ENCODE measurements around the gene CD226.

The CD226 gene

DNA sequence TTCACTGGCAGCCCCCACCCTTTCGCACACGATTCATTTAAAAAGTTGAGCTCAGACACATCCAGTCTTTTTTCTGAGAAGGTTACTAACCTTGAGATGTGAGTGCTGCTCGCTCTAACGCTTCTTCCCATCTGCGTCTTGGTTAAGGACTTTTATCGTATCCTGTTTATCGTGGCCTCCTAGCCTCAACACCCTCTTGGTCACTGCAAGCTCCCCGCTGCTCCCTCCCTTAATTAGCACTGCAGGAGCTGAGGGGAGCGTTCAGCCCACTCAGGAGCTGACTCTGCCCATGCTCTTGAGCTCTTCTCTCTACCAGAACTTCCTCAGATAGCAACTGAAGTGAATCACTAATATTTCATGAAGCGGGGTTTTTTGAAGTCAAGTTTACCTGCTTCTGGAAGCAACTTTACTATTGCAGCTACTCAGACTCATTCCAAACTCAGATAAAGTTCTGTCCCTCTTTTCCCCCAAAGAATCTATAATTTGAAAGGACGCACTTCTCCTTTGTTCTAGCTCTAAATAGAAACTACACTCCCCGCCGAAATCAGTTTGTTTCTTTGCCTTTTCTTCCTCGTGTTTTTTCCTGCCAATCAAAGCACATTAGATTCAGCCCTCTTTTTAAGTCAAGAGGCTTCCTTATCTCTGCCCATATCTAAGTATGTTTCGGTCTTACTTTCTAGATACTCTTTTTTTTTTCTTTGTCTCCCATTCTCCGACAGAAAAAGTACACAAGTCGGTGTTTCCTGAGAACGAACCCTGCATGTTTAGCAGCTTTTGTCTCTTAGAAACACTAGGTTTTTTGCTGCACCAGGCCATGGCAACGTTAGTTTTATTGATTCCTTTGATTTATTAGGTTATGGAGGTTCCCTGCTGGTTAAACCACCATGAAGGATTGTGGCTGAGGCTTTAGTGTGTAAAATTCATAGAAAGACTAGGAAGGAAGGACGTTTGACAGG, 9.3 kb upstream of the CD226 start:
- Histone ChIP-seq H3K4me1 (ENCODE audit: control insufficient read depth, insufficient read depth, low read depth, low read length) (peaks cover 6% of the 10 kb centered on the region), H3K4ac (ENCODE audit: low read depth in 1 of 2, low read length in 2 of 2) (no peak overlapping the region)
- WGBS, result 58% methylated on average over 20 of the region's 20 CpGs

GRCh38 chr18:69956057-69956456, 8.4 kb upstream of the CD226 start:
- Histone ChIP-seq H3K18ac (ENCODE audit: low read depth in 1 of 2, low read length in 2 of 2) (peak overlapping the region in 1 of 2 experiments; percentile 37), H2BK120ac (ENCODE audit: low read depth, low read length) (no peak overlapping the region), H3K27ac (ENCODE audit: low read length, poor library complexity, severe bottlenecking) (peak overlapping the region; percentile 61), H3K9me3 (ENCODE audit: control insufficient read depth, low read length) (no peaks in the 10 kb centered on the region), H2BK15ac (ENCODE audit: low read depth, poor library complexity, severe bottlenecking) (no peak overlapping the region), H3K14ac (ENCODE audit: low read length in 2 of 2) (no peak overlapping the region), H3K4me3 (ENCODE audit: insufficient read depth in 1 of 2, low read depth in 1 of 2, low read length in 2 of 2) (no peak overlapping the region), H3K4me1 (ENCODE audit: control insufficient read depth, insufficient read depth, low read depth, low read length) (peaks cover 6% of the 10 kb centered on the region), H2AFZ (ENCODE audit: low read depth, low read length) (no peak overlapping the region), H2AK5ac (ENCODE audit: low read length, severe bottlenecking) (no peak overlapping the region), H2BK12ac (ENCODE audit: low read length in 2 of 2) (peak overlapping the region in 1 of 2 experiments; percentile 45), H2BK5ac (ENCODE audit: low read depth, low read length, poor library complexity, severe bottlenecking) (peak overlapping the region; percentile 5), H3K36me3 (ENCODE audit: control insufficient read depth in 1 of 2, insufficient read depth in 2 of 2, low read depth in 1 of 2, low read length in 2 of 2) (no peaks in the 10 kb centered on the region), H3K4ac (ENCODE audit: low read depth in 1 of 2, low read length in 2 of 2) (no peak overlapping the region), H3K9ac (ENCODE audit: low read length) (no peak overlapping the region), H3K4me2 (ENCODE audit: low read length, poor library complexity, severe bottlenecking) (no peak overlapping the region), H4K8ac (ENCODE audit: low read length) (no peak overlapping the region), H3K23ac (ENCODE audit: low read length in 2 of 2) (no peak overlapping the region), H3K27me3 (ENCODE audit: control insufficient read depth in 1 of 2, insufficient read depth in 1 of 2, low read length in 2 of 2) (no peaks in the 10 kb centered on the region), H4K91ac (ENCODE audit: low read length) (no peak overlapping the region), H3K79me1 (replicated peaks; ENCODE audit: low read length, poor library complexity, severe bottlenecking) (no peaks in the 10 kb centered on the region)
- DNase-seq, result peak; percentile 86
- WGBS, result 50% methylated on average over 4 of the region's 5 CpGs

More for the DNA sequence above, 9.3 kb upstream of the CD226 start:
- Histone ChIP-seq H2BK120ac (ENCODE audit: low read depth, low read length) (no peak overlapping the region), H3K27me3 (ENCODE audit: control insufficient read depth in 1 of 2, insufficient read depth in 1 of 2, low read length in 2 of 2) (no peaks in the 10 kb centered on the region), H3K14ac (ENCODE audit: low read length in 2 of 2) (peak overlapping the region in 1 of 2 experiments; percentile 75), H3K9me3 (ENCODE audit: control insufficient read depth, low read length) (no peaks in the 10 kb centered on the region), H3K36me3 (ENCODE audit: control insufficient read depth in 1 of 2, insufficient read depth in 2 of 2, low read depth in 1 of 2, low read length in 2 of 2) (no peaks in the 10 kb centered on the region), H2AFZ (ENCODE audit: low read depth, low read length) (peak overlapping the region; percentile 84), H3K4me3 (ENCODE audit: insufficient read depth in 1 of 2, low read depth in 1 of 2, low read length in 2 of 2) (peak overlapping the region in 1 of 2 experiments; percentile 27), H3K9ac (ENCODE audit: low read length) (no peak overlapping the region), H2AK5ac (ENCODE audit: low read length, severe bottlenecking) (no peak overlapping the region), H2BK15ac (ENCODE audit: low read depth, poor library complexity, severe bottlenecking) (no peak overlapping the region), H2BK5ac (ENCODE audit: low read depth, low read length, poor library complexity, severe bottlenecking) (no peak overlapping the region), H2BK12ac (ENCODE audit: low read length in 2 of 2) (peak overlapping the region; percentile 6 to 31), H4K8ac (ENCODE audit: low read length) (no peak overlapping the region), H4K91ac (ENCODE audit: low read length) (no peak overlapping the region), H3K27ac (ENCODE audit: low read length, poor library complexity, severe bottlenecking) (peak overlapping the region; percentile 41), H3K4me2 (ENCODE audit: low read length, poor library complexity, severe bottlenecking) (no peak overlapping the region), H3K23ac (ENCODE audit: low read length in 2 of 2) (no peak overlapping the region), H3K79me1 (replicated peaks; ENCODE audit: low read length, poor library complexity, severe bottlenecking) (no peaks in the 10 kb centered on the region), H3K18ac (ENCODE audit: low read depth in 1 of 2, low read length in 2 of 2) (peak overlapping the region in 1 of 2 experiments; percentile 46)
- DNase-seq, result no peak

DNA sequence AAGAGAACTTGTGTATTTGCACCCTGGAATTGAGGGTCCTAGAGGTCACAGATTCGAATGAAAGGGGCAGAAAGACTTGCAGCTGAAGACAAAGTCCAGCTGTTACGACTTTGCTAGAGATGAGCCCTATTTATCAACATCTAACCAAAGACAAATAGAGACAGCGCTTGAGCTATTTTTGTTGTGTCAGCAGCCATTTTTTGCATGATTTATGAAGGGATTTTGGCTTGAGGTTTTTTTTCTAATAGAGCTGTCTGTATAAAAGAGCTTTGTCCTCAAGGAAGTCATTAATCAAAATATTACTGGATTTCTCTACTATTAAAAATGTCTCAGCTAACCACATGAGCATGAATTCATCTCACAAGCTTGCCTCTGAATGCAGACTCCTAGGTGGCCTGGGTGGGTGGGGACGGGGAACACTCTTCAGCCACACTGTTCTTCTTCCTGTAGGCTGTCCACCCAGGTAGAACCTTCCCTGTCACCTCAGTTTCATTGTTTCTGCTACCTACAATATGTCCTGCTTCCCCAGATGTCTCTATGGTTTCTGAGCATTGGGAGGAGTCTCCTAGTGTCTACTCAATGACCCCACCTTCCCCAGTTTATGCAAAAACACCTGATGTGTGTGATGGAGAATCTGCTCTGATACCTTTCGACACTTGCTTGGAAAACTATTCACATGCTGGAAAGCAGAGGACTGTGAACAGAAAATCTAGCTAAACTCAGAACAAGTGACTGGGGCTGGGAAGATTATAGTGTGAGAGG, 7.2 kb upstream of the CD226 start:
- Histone ChIP-seq H2BK15ac (ENCODE audit: low read depth, poor library complexity, severe bottlenecking) (no peak overlapping the region), H3K27ac (ENCODE audit: low read length, poor library complexity, severe bottlenecking) (no peak overlapping the region), H3K4ac (ENCODE audit: low read depth in 1 of 2, low read length in 2 of 2) (no peak overlapping the region), H3K4me2 (ENCODE audit: low read length, poor library complexity, severe bottlenecking) (no peak overlapping the region), H2BK120ac (ENCODE audit: low read depth, low read length) (no peak overlapping the region), H3K27me3 (ENCODE audit: control insufficient read depth in 1 of 2, insufficient read depth in 1 of 2, low read length in 2 of 2) (no peaks in the 10 kb centered on the region), H3K18ac (ENCODE audit: low read depth in 1 of 2, low read length in 2 of 2) (no peak overlapping the region), H2BK5ac (ENCODE audit: low read depth, low read length, poor library complexity, severe bottlenecking) (no peak overlapping the region), H3K4me1 (ENCODE audit: control insufficient read depth, insufficient read depth, low read depth, low read length) (peaks cover 7% of the 10 kb centered on the region), H3K9me3 (ENCODE audit: control insufficient read depth, low read length) (no peaks in the 10 kb centered on the region), H2AK5ac (ENCODE audit: low read length, severe bottlenecking) (no peak overlapping the region), H2AFZ (ENCODE audit: low read depth, low read length) (no peak overlapping the region), H3K36me3 (ENCODE audit: control insufficient read depth in 1 of 2, insufficient read depth in 2 of 2, low read depth in 1 of 2, low read length in 2 of 2) (no peaks in the 10 kb centered on the region), H3K79me1 (replicated peaks; ENCODE audit: low read length, poor library complexity, severe bottlenecking) (no peaks in the 10 kb centered on the region), H2BK12ac (ENCODE audit: low read length in 2 of 2) (no peak overlapping the region), H4K91ac (ENCODE audit: low read length) (no peak overlapping the region), H3K23ac (ENCODE audit: low read length in 2 of 2) (no peak overlapping the region), H3K9ac (ENCODE audit: low read length) (no peak overlapping the region), H3K14ac (ENCODE audit: low read length in 2 of 2) (no peak overlapping the region), H4K8ac (ENCODE audit: low read length) (no peak overlapping the region), H3K4me3 (ENCODE audit: insufficient read depth in 1 of 2, low read depth in 1 of 2, low read length in 2 of 2) (no peak overlapping the region)
- peak; percentile 10 for DNase-seq
- 79% methylated on average over 3 of the region's 5 CpGs for WGBS

DNA sequence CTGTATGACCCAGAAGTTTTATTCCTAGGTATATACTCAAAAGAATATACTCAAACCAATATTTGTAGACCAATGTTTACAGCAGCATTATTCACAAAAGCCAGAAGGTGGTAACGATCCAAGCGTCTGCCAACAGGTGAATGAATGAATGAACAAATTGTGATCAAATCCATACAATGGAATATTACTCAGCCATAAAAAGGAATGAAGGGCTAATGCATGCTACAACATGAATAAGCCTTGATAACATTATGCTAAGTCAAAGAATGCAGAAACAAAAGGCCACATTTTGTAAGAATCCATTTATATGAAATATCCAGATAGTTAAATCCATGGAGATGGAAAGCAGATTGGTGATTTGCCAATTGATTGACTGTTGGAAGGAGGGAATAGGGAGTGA, 5.5 kb upstream of the CD226 start:
- DNase-seq, result no peak
- no peak overlapping the region for H3K4me2 ChIP-seq (ENCODE audit: low read length, poor library complexity, severe bottlenecking)
- H2AK5ac ChIP-seq (ENCODE audit: low read length, severe bottlenecking), result no peak overlapping the region
- WGBS, result no CpG with 5 or more reads among the region's 2 CpGs
- no peak overlapping the region for H3K14ac ChIP-seq (ENCODE audit: low read length in 2 of 2)
- H4K91ac ChIP-seq (ENCODE audit: low read length), result no peak overlapping the region
- H3K36me3 ChIP-seq (ENCODE audit: control insufficient read depth in 1 of 2, insufficient read depth in 2 of 2, low read depth in 1 of 2, low read length in 2 of 2), result no peaks in the 10 kb centered on the region
- no peak overlapping the region for H2BK5ac ChIP-seq (ENCODE audit: low read depth, low read length, poor library complexity, severe bottlenecking)
- no peak overlapping the region for H3K23ac ChIP-seq (ENCODE audit: low read length in 2 of 2)
- H4K8ac ChIP-seq (ENCODE audit: low read length), result no peak overlapping the region
- no peak overlapping the region for H3K4me3 ChIP-seq (ENCODE audit: insufficient read depth in 1 of 2, low read depth in 1 of 2, low read length in 2 of 2)
- H2BK15ac ChIP-seq (ENCODE audit: low read depth, poor library complexity, severe bottlenecking), result no peak overlapping the region
- no peak overlapping the region for H3K27ac ChIP-seq (ENCODE audit: low read length, poor library complexity, severe bottlenecking)
- no peaks in the 10 kb centered on the region for H3K79me1 ChIP-seq (replicated peaks; ENCODE audit: low read length, poor library complexity, severe bottlenecking)
- H3K18ac ChIP-seq (ENCODE audit: low read depth in 1 of 2, low read length in 2 of 2), result no peak overlapping the region
- H2BK12ac ChIP-seq (ENCODE audit: low read length in 2 of 2), result no peak overlapping the region
- no peak overlapping the region for H2BK120ac ChIP-seq (ENCODE audit: low read depth, low read length)
- H3K9me3 ChIP-seq (ENCODE audit: control insufficient read depth, low read length), result no peaks in the 10 kb centered on the region
- no peak overlapping the region for H3K4ac ChIP-seq (ENCODE audit: low read depth in 1 of 2, low read length in 2 of 2)
- H3K27me3 ChIP-seq (ENCODE audit: control insufficient read depth in 1 of 2, insufficient read depth in 1 of 2, low read length in 2 of 2), result no peaks in the 10 kb centered on the region
- no peak overlapping the region for H2AFZ ChIP-seq (ENCODE audit: low read depth, low read length)
- H3K4me1 ChIP-seq (ENCODE audit: control insufficient read depth, insufficient read depth, low read depth, low read length), result peaks cover 7% of the 10 kb centered on the region
- no peak overlapping the region for H3K9ac ChIP-seq (ENCODE audit: low read length)
